Endometrial microvascular endothelial cells (primary cell): ENCODE measurements around the gene HSPA1A. TPM values are rescaled to one million over a fixed set of nuclear protein-coding genes. Genes with fewer than 3 reads are reported as not detected.

Experiments
- in situ Hi-C: cut with HindIII; loops from 2 replicates; pipeline ENCODE4 v1.10.0; 2017; ENCODE audit warnings: low sequenced_read_pairs, low pct_unique_long_range_greater_than_20kb; ENCODE audit errors: inconsistent ontology term
- total RNA-seq: library from RNA; depleted of rRNA; stranded (reverse); fragments of >200 nt; gene quantifications from one replicate; pipeline ENCODE4 v1.2.3, GENCODE V29; 2015; ENCODE audit errors: inconsistent ontology term

Gene HSPA1A
- total RNA-seq: 171 TPM

DNA sequence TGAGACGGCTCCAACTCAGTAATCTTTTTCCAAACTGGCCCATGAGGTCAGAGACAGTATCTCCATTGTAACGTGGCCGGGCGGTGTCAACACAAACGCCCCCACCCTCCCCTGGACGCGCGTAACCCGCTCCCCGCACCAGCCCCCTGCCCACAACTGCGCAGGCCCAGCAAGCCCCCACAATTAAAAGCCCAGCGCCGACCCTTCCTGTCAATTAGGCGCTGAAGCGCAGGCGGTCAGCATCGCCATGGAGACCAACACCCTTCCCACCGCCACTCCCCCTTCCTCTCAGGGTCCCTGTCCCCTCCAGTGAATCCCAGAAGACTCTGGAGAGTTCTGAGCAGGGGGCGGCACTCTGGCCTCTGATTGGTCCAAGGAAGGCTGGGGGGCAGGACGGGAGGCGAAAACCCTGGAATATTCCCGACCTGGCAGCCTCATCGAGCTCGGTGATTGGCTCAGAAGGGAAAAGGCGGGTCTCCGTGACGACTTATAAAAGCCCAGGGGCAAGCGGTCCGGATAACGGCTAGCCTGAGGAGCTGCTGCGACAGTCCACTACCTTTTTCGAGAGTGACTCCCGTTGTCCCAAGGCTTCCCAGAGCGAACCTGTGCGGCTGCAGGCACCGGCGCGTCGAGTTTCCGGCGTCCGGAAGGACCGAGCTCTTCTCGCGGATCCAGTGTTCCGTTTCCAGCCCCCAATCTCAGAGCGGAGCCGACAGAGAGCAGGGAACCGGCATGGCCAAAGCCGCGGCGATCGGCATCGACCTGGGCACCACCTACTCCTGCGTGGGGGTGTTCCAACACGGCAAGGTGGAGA, at the start of gene HSPA1A, which contains the start of gene HSPA1L:
Gene HSPA1A (plus strand): TSS at position 519 of the 814 bp plus-strand sequence. CDS start 214 bp downstream, at position 733.
Gene HSPA1L (minus strand): TSS at position 259 of the 814 bp plus-strand sequence. CDS start 3,311 bp downstream, outside the sequence.
- in situ Hi-C loops: no loop called here

GRCh38 chr6:31765559-31765909, 49.8 kb upstream of the HSPA1A start:
- in situ Hi-C loops: no loop called here

DNA sequence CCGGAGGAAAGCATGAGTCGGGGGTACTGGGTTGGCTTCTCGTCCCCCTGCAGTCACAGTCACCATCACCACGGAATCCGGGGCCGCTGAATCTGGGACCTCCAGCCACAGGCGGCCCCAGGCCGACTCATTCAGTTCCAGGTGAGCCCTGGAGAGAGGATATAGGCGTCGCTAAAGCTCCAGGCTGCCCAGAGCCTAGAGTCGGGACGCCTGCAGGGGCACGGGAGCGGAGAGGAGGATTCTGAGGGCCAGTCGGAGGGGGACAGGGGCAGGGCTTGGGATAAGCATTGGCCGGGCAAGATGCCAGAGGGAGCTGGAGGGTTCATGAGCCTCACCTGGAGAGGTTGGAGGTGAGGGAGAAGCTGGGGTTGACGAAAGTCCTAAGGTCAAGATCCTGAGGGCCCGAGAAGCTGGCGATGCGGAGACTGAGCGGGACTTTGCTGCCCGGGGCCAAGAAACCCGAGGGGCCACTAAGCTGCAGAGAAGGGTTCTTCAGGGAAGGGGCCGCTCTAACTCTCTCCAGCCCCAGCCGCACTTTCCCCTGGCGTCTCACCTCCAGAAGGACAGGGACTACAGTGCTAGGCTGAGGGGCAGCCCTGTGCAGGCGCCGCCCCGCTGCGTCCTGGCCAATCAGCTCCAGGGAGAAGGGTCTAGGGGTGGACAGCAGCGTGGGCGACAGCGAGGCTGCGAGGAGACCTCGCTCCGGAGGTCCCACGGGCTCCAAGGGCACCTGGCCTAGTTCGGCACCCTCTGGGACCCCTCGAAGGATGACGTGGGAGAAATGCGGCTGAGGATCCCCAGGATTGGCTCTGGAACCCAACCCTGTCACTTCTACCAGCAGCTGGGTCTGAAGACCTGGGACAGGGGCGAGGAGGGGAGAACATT, 49.2 kb upstream of the HSPA1A start:
- in situ Hi-C loops: no loop called here

DNA sequence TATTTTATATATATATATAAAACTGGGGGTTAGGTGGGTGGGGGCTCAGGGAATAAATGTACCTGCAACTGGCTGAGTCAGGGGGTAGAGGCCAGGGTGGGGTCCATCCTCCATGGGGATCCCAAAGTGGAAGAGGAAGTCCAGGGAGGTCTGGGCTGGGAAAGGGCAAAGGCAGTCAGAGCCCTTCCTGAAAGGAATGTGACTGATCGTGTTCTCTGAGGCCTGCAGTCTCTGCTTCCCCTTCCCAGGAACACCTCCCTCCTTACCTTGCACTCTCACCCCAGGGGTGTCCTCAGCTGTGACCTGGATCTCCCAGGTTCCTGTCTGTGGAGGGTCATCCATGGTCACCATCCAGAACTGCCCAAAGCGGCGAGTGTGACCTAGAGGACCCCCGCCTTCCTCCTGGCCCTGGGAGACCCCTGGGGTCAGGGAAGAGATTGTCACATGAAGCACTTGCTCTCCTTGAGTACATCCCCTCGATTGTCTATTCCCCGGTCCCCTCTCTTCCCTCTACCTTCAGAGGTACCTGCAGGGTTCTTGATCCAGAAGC, 48.2 kb upstream of the HSPA1A start:
- in situ Hi-C loops: no loop called here

GRCh38 chr6:31768363-31769257, 46.7 kb upstream of the HSPA1A start:
- in situ Hi-C loops: no loop called here

- in situ Hi-C loops: no loop called here
Observed at GRCh38 chr6:31769684-31770371, 45.5 kb upstream of the HSPA1A start.

GRCh38 chr6:31770860-31771259, 44.5 kb upstream of the HSPA1A start:
- in situ Hi-C loops: no loop called here

DNA sequence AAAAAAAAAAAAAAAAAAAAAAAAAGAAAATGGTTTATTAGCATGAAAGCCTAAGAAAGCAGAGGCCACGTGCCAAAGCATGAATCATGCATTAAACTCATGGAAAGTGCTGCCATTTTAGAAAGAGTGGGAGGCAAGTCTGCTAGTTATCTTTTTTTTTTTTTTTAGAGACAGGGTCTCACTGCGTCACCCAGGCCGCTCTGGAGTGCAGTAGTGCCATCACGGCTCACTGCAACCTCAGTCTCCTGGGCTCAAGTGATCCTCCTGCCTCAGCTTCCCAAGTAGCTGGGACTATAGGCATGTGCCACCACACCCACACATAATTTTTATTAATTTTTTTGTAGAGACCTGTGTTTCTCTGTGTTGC, 43.4 kb upstream of the HSPA1A start:
- in situ Hi-C loops: no loop called here

GRCh38 chr6:31775184-31775583, 40.2 kb upstream of the HSPA1A start:
- in situ Hi-C loops: no loop called here

DNA sequence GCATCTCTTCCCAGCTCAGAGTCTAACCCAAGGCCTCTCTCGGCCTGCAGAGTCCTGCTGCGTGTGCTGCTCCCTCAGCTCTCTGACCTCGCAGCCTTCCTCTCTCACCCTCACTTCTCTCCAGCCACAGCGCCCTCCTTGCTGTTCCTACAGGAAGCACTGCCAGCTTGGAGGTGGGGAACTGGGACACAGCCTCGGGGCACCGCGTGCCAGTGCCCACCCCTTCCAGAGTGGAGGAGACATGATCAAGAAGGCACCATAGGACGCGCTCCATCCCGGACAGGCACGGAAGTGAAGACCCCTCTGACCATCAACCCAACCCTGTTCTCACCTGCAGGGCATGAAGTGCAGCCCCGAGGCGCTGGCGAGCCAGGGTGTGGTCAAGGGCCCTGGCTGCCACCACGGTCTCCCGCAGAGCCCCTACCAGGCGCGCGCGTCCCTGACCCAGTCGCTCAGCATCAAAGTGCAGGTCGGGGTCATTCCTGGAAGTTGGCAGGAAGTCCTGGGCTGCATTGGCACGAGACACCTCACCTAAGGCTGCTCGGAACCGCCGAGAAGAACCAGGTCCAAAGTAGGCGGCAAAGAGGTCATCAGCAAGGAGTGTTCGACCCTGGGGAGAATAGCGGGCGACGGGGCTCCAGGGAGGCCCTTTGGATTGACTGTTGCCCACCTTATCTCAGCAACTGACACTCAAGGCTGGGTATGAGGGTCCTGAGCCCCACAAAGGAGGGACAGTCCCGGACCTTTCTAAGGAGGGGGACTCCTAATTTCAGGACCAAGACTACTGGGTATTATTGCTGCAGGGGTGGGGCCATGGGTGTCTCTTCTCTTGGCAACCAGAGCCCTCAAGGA, 39.5 kb upstream of the HSPA1A start:
- in situ Hi-C loops: no loop called here

DNA sequence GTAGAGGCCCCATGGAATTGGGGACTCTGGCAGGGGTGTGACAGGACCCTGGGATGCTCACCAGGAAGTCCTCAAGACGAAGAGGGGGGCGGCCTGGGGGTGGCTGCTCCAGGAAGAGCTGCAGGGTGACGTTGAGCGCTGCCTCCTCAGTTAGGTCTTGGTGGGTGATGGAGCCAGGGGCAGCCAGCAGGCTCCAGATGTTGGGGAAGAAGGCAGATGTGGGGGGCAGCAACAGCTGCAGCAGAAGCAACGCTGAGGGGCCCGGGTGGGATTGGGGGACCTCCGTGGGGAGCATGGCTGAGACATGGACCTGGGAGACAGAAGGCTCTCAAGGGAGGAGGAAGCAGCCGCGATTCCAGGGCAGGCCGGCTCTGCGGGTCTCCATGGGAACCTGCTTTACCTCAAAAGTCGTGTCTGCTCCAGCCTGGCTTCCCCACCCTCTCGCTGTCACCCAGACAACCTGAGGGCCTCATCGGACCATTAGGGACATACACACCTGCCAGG, 38.8 kb upstream of the HSPA1A start:
- in situ Hi-C loops: no loop called here

DNA sequence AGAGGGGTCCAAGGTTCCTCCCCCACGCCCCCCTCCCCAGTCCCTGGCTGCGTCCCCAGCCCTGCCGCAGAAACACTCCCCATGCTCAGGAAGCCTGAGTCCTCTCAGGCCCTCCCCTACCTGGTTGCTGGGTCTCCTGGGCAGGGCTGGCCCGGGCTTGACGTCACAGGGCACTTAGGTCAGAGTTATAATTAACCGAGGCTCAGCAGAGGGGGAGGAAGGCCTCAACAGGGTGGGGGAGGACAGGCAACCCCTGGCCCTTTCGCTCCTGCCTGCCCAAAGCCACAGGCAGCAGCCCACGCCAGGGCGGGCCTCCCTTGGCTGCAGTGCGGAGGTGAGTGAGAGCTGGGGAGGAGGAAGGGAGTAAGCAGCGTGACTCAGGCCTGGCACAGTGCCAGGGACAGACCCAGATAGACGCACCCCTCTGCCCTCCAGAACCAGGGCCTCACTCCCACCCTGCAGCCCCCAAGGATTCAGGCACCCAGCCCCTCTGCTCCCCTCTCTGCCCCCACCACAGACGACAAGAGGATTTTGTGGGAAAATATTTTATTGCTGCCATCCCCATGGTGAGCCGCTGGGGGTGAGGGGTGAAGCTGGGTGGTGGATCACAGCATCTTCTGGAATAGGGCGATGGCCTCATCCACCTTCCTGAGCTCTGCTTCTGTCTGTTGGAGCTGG, 38.2 kb upstream of the HSPA1A start, which contains the start of gene VWA7:
Gene VWA7 (minus strand): TSS at position 340 of the 678 bp plus-strand sequence. CDS start 549 bp downstream, outside the sequence.
- in situ Hi-C loops: no loop called here

DNA sequence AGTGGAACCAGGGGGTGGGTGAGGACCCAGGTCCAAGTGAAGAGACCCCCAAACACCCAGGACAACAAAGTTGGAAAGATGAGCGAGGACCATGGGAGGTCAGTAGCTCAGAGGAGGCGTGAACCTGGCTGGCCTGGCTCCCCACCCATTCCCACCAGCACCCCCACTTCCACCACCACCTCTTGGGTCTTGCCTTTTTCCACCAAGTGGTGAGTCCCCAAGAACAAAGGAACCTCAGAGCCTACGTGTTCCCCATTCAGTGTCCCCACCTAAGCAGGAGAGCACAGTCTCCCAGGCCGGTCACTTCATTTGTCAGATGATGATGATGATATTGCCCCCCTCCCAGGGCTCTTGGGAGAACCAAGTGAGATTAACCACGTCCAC, 37.7 kb upstream of the HSPA1A start:
- in situ Hi-C loops: no loop called here

DNA sequence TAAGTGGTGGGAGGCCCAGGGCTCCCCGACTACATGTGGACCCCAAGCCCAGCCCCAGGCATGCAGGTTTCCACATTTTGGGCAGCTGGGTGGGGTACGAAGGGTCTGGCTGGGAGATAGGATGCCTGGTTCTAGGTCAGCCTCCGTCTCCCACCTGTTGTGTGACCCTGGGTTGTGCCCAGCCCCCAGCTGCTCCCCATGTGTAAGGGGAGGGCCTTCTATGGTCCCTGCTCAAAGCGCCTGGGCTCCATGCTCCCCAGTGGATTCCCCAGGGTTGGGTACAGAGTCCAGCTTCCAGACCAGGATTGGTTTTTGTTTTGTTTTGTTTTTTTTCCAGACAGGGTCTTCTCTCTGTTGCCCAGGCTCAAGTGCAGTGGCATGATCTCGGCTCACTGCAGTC, 37.1 kb upstream of the HSPA1A start:
- in situ Hi-C loops: no loop called here

- in situ Hi-C loops: no loop called here
Observed at GRCh38 chr6:31778999-31779885, 36.1 kb upstream of the HSPA1A start.

- in situ Hi-C loops: no loop called here
Observed at GRCh38 chr6:31779908-31780307, 35.4 kb upstream of the HSPA1A start.
